Muscle layer of duodenum (tissue), 2 donors: ENCODE measurements around the gene WDR49.

Experiments used
- H3K27ac ChIP-seq: one replicate; pipeline ENCODE4 v1.7.0; 2013; ENCODE audit warnings: mild to moderate bottlenecking, low read length
- H3K27me3 ChIP-seq: one replicate; pipeline ENCODE4 v1.7.0; 2013; ENCODE audit warnings: low read depth, mild to moderate bottlenecking, control low read depth, low read length
- H3K36me3 ChIP-seq, 2 donors: one replicate each; pipeline ENCODE4 v1.7.0; 2013; ENCODE audit warnings: low read length in 2 of 2, control low read depth in 1 of 2, mild to moderate bottlenecking in 1 of 2; ENCODE audit not compliant: insufficient read depth in 2 of 2, control insufficient read depth in 1 of 2
- H3K4me1 ChIP-seq, 2 donors: one replicate each; pipeline ENCODE4 v1.7.0; 2013; ENCODE audit warnings: low read length in 2 of 2, mild to moderate bottlenecking in 2 of 2, control low read depth in 1 of 2, moderate library complexity in 1 of 2; ENCODE audit not compliant: insufficient read depth in 2 of 2, control insufficient read depth in 1 of 2
- H3K4me3 ChIP-seq, 2 donors: one replicate each; pipeline ENCODE4 v1.7.0; 2013; ENCODE audit warnings: low read length in 2 of 2, low read depth in 1 of 2, mild to moderate bottlenecking in 1 of 2
- H3K9me3 ChIP-seq, 2 donors: one replicate each; pipeline ENCODE4 v1.7.0; 2013; ENCODE audit warnings: low read length in 2 of 2, control low read depth in 1 of 2, mild to moderate bottlenecking in 1 of 2; ENCODE audit not compliant: control insufficient read depth in 1 of 2
- donor health status: healthy.

Gene WDR49

DNA sequence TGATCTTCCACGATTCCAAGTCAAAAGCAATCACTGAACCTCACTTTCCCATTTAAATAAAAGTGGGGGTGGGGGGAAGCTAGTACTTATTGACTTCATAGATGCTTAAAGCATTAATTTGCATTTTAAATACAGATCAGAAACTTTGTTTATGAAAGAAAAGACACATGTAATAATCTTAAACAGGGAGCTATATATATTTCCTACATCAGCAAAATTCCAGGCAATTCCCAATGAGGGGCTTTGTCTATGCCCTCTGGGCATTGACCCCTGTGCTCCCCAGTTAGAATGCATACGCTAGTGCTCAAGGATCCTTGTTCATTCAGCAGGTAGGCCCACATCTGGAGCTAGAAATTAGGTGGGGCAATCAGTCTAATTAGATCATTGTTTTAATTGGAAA is 199.9 kb downstream of the WDR49 start:
- H3K36me3 ChIP-seq = no peaks in the 10 kb centered on the region

DNA sequence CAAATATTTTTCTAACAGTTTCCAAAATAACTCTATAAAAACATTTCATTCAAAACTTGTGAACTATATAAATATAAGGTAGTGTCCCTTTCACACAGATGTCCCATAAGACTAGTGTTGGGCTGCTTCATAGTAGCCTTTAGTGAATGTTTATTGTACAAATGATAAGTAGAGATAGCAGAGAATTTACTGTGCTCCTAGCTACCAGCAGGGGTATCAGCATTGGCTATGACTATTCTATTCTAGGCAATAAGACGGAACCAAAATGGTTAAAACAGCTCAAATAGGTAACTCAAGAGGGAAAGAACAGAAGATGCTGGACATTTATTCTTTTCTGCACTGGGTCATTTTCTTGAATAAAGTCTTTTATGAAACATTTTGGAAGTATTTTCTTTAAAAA is 202.5 kb downstream of the WDR49 start:
- Histone ChIP-seq H3K4me1 (no peaks in the 10 kb centered on the region), H3K4me3 (no peak overlapping the region), H3K9me3 (no peaks in the 10 kb centered on the region), H3K36me3 (no peaks in the 10 kb centered on the region), H3K27me3 (no peaks in the 10 kb centered on the region), H3K27ac (no peak overlapping the region)

More for the DNA sequence above, 199.9 kb downstream of the WDR49 start:
- H3K27me3 ChIP-seq = no peaks in the 10 kb centered on the region
- no peaks in the 10 kb centered on the region for H3K4me1 ChIP-seq
- H3K4me3 ChIP-seq = no peak overlapping the region
- no peak overlapping the region for H3K27ac ChIP-seq
- no peaks in the 10 kb centered on the region for H3K9me3 ChIP-seq

DNA sequence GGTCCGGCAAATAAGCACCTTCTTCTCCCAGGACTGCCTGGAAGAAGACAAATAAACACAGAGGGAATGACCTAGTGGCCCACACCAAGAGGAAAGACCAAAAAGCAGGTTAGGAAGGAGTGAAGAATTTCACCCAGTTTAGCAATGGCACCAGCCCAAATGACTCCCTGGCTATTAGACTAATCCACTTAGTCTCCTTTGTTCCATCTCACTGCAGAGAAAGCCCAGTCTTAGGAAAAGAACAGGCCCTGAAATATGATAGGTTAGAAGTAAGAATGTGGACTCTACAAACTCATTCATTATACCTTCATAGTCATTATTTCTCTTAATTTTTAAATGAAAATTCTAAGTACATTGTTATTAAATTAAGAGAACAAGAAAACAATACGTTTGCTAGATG is 203.1 kb downstream of the WDR49 start:
- Histone ChIP-seq H3K4me1 (no peaks in the 10 kb centered on the region), H3K36me3 (no peaks in the 10 kb centered on the region), H3K9me3 (no peaks in the 10 kb centered on the region), H3K4me3 (no peak overlapping the region), H3K27ac (no peak overlapping the region), H3K27me3 (no peaks in the 10 kb centered on the region)

DNA sequence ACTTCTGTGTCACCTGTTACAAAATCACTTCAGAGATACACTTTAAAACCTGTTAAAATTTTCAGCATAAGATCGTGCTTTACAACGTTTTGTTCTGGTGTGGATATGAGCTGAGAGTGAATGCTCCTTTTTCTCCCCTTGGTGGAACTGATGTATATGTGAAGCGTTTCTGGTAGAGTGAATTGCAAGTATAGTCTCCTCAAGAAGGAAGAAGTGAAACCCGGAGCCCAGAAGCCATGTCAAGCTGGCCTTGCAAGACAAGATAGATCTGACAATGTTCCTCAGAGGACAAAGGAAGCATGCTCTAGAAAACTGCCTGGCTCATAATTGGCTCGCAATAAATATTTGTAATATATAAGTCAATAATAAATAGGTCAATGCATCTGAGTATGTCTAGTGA is 203.5 kb downstream of the WDR49 start:
- no peaks in the 10 kb centered on the region for H3K27me3 ChIP-seq
- H3K36me3 ChIP-seq = no peaks in the 10 kb centered on the region
- H3K4me3 ChIP-seq = no peak overlapping the region
- H3K27ac ChIP-seq = no peak overlapping the region
- no peaks in the 10 kb centered on the region for H3K9me3 ChIP-seq
- no peaks in the 10 kb centered on the region for H3K4me1 ChIP-seq

DNA sequence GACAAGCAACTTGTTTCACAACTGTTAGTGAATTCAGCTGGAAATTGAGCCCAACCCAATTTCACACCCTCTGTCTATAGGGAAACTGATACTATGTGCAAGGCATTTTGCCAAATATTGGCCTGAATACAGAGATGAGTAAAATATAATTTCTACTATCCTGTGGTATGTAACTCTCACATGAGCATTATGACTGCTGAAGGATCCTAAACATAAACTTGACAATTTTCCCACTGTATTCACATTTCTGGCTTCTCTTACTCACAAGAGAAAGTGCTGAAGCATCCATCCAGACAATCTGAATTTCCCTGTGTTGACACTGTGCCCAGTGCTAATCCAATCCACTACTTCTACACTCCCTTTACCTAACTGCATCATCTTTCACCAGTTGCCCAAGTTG is 208.3 kb downstream of the WDR49 start:
- Histone ChIP-seq H3K4me3 (no peak overlapping the region), H3K36me3 (no peaks in the 10 kb centered on the region), H3K4me1 (no peaks in the 10 kb centered on the region), H3K9me3 (no peaks in the 10 kb centered on the region), H3K27ac (no peak overlapping the region), H3K27me3 (no peaks in the 10 kb centered on the region)

DNA sequence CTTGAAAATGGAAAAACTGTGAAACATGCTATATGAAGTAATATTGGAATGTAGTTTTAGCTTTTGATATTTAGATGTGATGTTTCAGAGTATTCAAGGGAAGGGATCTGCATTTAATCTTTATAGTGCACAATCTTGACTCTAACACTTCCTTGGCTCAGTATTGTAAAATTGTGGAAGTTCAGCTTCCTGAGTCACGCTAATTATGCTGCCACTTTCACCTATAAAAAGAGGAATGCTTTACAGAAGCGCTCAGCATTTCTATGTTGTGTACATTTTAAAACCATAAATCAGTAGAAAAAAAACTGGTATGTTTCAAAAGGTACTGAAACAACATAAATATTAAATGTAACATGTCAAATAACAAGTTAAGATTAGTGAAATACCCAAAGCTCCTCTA is 212.5 kb downstream of the WDR49 start:
- Histone ChIP-seq H3K4me3 (no peak overlapping the region), H3K4me1 (no peaks in the 10 kb centered on the region), H3K27ac (no peak overlapping the region), H3K36me3 (no peaks in the 10 kb centered on the region), H3K27me3 (no peaks in the 10 kb centered on the region), H3K9me3 (no peaks in the 10 kb centered on the region)

DNA sequence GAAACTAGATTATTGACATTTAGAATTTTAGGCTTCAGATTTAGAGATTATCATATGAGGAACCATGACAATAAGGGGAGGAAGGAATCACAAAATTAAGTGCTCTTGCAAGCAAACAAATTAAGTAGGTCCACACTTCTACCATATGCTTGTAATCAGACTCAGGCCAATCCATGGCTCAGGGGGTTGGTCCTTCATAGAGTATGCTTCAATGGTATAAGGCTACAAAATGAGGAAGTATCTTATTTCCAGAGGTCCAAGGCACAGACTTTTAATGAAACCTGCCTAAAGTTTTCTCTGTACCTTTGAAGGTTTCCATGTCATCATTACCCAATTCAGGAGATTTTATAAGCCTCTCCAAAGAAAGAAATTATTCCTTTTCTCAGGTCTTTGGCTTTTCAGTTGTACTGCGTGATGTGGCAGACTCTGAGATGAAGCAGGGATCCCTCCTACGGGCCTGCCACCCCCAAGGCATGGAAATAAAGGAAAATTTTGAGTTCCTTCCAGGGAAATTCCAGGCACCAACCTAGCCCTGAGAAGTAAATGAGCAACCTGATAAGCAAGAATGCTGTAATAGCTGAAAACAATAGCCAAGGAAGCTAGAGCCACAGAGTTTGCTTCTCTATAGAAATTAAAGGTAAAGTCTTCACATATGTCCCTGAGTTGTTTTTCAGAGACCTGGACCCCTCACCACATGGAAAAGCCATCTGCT is 216.2 kb downstream of the WDR49 start:
- H3K36me3 ChIP-seq = no peaks in the 10 kb centered on the region
- H3K27ac ChIP-seq = no peak overlapping the region
- H3K4me3 ChIP-seq = no peak overlapping the region
- H3K9me3 ChIP-seq = no peaks in the 10 kb centered on the region
- H3K4me1 ChIP-seq = no peaks in the 10 kb centered on the region
- H3K27me3 ChIP-seq = no peaks in the 10 kb centered on the region
